IPS-NIHi11 (cell line): ENCODE results near the gene ABCA3.

Source experiments
- DNase-seq: peaks from one replicate; pipeline ENCODE4 v3.0.0; 2012; ENCODE audit warnings: mixed read lengths, low spot score

Gene ABCA3

DNA sequence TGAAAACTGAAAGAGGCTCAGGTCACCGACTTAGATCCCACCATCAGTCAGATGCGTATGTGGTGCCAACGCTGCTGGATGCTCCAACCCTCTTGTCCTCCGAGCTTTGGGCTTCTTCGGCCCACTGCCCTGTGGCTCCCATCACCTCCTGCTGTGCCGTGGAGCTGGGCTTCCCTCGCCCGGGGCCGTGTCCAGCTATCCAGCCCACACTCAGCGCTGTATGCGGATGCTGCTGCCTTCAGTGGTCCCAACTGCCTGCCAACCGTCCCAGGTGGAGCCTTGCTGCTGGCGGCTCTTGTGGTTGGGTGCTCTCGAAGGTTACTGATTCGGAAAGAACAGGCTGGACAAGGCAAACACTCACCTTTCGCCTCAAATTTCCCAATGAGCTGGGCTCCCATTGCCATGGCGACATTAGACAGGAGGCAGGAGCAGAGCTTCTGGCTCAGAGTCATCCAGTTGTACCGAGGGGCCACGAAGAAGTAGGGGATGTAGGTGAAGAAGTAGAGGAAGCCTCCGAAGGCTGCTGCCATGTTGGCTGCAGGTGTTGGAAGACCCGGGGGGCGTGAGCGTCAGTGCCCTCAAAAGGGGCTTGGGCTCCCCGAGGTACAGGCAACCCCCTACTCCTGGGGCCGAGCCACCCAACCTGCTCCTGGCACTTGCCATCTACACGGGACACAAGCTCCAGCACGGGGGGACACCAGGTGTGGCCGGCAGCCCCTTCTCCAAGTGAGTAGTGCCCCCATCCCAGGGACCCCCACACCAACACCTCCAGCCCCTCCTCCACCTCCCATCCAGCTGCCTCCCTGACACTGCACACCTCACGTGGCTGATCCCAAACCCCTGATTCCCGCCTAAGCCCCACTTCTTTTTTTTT lies 32.2 kb downstream of the ABCA3 start:
- DNase-seq: no peak

DNA sequence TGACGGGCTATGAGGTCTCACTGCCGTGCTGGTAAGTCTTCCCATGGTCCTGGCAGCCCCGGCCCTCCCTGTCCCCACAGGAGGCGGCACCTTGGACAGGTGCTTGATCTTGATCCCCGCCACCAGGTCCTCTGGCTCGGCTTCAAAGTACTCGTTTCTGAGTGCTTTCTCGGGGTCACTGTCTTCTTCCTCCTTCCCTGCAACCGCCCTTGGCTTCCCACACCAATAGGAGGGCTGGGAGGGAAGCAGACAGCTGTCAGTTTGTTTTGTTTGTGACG lies 40.7 kb downstream of the ABCA3 start:
- DNase-seq: no peak

DNA sequence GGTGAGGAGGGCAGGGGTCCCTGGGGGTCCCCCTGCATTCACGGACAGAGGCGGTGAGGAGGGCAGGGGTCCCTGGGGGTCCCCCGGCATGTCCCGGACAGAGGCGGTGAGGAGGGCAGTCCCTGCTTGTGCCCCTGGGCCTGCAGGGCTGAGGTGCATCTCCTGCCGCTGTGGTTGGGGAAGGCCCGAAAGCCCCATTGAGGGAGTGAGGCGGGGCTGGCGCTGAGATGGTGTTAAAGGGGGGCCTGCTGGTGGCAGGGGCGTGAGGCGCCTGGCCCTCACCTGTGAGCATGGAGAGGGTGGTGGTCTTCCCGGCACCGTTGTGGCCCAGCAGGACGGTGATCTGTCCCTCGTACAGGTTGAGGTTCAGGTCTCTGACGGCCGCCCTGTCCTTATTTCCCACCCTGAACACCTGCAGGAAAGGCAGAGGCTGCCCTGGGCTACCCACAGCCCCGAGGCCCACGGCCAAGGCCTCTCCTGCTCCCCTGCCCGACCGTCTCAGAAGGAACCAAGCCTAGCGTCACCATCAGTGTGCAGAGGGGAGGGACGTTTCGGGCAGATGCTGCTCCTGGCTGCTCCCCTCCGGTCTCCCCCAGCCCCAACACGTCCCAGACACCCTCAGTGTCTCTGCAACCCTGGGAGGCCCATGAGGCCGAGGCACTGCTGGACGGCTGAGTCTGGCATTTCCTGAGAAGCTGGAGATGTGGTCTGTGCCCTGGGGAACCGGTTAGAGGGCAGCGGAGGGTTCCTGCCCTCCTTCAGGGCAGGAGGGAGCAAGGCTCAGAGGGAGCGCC lies 41.2 kb downstream of the ABCA3 start:
- no peak for DNase-seq

DNA sequence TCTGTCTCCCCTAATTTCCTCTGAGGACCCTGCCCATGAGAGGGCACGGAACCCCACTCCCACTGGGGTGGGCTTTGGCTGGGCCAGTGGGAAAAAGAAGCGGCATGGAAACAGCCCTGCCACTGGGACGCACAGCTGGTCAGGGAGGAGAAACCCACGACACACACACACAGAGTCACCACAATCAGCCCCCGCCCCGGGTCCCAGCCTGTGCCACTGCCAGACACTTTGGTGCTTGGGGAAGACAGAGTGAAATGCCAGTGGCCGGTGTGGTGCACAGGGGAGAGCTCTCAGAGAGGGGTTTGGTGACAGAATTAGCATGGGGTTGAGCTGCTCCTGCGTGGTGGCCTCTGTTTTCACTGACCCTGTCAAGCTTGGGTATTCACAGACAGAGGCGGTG lies 41.9 kb downstream of the ABCA3 start:
- DNase-seq: no peak

DNA sequence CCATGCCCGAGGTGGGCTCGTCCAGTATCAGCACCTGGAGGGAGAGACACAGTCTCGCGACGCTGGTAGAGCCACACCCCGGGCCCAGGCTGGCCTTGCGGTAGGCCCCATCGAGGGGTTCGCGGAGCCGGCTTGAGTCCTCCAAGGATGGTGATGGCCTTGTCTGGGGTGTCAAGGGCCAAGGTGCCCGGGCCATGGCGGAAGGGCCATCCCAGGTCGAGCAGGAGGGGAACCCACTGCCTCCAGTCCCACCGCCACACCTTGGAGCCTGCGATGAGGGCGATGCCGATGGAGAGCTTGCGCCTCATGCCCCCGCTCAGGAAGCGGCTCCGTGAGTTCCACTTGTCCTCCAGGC lies 43.0 kb downstream of the ABCA3 start:
- DNase-seq: no peak

DNA sequence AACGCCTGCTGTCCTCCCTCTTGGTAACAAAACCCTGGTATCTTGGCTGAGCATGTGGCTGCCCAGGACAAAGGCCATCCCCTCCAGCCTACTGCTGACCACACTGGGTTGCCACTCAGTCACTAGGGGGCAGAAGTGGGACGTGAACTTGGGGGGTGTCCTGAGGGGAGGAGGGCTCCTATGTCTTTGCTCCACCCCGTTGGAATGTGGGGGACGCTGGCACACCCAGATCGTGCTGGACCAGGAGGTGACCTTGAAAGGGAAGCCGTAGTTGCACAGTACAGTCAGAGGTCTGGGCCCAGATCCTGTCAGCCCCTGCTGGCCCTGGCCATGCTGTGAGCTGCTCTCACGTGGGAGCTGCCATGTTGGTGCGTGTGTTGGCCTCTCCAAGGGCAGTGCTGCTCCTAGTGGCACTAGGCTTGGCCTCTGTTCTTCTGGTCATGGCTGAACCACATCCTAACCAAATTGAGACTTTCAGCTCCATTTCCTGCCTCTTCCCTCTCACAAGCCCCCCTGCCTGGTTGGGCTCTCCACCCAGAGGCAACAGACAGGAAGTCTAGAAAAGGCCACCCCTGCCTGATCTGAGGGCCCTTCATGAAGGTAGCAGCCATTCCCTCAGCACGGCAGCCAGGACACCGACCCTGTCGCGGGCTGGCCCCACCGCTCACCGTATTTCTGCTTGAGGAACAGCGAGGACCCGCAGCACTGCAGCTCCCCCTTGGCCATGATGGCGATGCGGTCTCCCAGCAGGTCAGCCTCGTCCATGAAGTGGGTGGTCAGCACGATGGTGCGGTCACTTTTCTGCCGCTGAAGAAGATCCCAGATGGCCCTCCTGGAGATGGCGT lies 43.6 kb downstream of the ABCA3 start:
- DNase-seq: peak; percentile 73

DNA sequence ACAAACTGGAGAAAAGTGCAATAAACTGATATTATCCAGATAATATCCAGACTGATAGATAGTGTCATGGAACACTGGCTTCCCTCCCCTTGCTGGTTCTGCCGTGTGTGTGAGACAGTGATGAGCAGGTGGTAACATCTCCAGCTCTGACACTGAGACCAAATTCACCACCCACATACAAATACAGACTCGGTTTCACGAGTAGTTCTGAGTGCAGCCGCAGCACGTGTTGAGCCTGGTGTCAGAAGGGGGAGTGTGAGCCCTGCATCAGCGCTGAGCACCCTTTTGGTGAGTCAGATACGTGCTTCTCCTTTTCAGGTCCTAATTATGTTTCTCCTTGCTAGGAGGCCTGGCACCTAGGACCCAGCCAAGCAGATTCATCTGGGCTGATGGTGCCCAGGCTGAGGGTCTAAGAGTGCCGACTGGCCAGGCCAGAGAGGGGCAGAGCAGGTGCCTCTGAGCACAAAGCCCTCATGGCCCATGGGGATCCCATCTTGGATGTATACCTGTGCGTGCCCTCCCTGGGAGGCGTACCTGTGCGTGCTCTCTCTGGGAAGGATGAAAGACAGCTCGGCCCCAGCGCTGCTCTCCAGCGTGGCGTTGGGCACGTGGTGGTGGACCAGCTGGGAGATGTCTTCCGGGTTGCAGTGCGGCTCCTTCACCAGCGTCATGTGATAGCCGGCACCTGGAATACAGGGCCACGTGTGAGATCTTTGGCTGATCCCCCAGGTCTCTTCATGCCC lies 45.3 kb downstream of the ABCA3 start:
- no peak for DNase-seq

DNA sequence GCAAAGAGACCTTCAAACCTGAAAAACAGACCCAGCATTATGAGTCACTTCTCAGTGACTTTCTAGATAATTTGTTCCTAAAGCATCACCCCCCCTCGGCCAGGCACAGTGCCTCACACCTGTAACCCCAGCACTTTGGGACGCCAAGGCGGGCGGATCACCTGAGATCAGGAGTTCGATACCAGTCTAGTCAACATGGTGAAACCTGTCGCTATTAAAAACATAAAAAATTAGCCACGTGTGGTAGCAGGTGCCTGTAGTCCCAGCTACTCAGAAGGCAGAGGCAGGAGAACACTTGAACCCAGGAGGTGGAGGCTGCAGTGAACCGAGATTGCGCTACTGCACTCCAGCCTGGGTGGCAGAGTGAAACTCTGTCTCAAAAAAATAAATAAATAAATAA lies 48.3 kb downstream of the ABCA3 start:
- DNase-seq: no peak

DNA sequence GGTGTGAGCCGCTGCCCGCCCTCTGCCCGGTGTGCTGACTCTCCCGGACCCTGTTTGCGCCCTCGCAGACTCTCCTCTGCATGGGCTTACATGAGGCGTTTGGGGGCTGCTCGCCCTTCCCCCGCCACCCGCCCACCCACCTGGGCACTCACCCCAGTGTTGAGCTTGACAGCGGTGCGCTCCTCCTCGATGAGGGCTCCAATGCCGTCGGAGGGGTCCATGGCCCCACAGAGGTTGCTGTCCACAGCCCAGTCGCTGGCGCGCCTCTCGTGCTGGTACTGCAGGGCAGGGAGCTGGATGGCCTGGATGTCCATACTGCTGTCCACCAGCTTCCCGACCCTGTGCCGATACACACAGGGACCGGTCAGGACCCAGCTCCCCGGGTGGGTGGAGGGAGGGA lies 51.2 kb downstream of the ABCA3 start:
- DNase-seq: no peak

DNA sequence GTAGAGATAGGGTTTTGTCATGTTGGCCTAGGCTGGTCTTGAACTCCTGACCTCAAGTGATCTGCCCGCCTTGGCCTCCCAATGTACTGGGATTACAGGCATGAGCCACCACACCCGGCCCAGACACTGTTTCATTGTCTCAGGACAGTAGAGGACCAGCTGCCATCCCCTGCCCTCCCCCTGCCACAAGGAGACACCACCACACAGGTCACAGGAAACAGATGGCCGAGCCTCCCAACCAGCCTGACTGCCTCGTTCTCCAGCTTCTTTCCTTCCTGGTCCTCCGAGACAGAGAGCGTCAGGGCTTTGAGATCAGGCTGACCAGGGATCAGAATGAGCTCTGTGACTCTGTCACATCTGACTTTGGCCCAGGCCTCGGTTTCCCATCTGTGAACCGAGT lies 51.8 kb downstream of the ABCA3 start:
- no peak for DNase-seq

DNA sequence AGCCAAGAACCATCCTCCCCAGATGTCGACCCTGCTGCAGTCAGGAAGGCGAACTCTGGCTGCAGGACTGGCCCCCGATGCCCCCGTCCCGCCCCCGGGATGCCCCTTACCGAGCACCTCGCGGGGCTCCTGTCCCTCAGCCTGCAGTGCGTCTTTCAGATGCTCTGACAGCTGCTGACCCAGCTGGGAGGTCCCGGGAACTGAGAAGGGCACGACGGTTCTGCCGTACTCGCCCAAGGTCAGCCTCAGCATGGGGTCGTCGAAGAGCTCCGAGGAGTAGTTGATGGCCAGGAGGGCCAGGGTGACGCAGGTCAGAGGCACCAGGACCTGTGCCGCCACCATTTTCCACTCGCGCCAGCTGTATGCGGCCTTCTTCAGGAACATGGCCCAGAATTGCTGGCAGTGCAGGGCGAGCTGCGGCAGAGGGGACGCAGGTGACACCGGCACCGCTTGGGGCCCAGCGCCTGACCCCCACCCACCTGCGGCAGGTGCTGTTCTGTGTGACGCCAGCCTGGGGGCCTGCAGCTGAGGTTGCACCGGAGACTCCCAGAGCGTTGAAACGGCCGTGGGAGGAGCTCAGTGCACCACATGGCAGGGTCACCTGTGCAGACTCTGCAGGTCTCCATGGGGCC lies 52.5 kb downstream of the ABCA3 start:
- no peak for DNase-seq

DNA sequence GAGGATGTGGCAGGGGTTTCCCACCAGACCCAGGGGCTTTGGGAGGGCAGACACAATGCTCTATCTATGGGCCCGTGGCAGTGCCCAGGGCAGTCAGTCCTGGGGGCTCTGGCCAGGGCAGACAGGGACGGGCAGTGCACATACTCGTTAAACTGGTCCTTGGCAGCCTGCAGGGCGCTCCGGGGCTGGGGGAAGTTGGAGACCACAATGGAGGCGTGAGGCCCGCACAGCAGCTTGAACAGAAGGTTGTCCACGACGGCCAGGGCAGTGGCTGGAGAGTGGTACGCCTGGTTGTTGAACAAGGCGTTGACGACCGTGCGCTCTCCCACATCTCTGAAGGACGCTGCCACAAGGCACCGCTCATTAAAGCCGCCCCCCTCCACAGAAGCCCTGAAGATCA lies 54.0 kb downstream of the ABCA3 start:
- DNase-seq: no peak

DNA sequence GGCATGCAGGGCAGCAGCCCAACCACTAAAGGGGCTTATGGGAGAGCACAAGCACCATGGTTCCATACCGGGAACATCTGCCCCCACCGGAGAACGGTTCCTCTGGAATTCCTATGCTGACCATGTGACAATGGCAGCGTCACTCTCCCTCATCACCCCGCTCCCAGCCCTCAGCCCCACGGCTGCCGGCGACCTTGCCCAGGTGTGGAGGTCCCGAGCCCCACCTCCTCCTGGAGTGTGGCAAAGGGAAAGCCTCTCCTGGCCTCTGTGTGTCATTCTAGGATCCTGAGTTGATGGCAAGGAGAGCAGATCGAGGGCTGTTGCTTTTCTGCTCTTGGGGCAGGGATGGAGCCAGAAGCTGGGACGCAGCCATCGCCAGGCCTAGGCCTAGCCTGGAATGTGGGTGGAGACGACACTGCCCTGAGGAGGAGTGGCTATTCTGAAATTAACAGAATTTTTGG lies 54.8 kb downstream of the ABCA3 start:
- no peak for DNase-seq

DNA sequence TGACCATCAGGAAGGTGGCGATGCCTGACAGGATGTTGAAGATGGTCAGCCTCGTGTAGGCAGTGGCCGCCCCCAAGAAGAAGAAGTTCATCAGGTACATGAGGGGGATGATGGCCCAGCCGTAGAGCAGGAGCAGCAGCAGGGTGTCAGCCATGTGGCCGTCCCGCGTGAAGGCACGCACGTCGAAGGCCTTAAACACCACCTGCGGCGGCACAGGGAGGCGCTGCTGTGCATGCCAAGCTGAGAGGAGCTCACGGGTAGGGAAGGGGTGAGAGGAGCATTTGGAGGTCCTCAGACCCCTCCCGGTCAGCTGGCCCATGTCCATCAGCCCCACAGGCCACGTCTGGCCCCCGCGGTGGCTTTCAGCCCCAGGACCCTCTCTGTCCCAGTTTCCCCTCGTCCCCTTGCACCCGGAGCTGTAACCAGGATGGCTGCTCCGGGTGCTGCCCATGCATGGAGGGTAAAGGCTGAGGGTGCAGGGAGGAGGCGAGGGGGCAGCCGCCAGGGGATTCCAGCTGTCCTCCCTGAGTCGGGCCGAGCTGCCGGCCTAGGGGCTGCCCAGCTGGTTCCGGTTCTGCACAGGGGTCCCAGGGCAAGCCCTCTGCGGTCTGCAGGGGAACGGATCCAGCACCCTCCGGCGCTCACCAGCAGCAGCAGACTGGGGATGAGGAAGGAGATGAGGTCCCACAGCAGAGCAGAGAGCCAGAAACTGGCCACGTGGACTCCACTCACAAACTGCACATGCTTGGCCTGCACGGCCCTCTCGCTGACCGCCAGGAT lies 55.5 kb downstream of the ABCA3 start:
- DNase-seq: no peak

DNA sequence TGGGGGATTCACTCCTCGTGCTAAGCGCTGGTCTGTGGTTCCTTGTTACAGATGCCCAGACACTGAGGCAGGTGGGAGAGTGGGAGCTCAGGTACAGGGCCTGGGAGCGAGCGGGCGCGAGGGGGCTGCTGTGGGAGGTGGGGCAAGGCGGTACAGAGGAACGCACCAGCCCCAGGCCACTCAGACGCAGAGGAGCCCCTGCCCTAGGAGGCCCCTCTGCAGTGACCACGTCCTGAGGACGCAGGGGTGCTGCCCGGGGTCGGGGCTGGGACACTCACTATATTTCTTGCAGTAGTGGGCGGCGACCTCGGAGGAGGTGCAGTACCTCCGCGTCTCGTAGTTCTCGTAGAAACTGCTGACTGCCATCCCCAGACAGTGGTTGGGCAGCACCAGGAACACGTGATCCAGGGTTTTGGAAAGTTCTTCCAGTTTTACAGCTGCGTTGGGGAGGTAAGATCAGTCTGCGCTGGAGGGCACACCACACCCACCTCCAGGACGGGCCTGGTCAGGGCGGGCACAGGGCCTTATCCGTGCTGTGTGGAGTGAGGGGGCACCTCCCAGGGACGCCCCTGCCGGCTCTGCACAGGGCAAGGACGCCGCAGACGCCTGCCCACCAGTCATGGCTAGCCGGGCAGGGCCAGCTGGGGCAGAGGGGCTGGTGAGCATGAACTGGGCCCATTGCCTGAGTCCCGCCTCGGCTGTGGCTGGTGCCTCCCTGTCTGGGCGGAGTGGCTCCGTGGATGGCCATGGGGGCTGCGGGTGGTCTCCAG lies 56.3 kb downstream of the ABCA3 start:
- DNase-seq: no peak

DNA sequence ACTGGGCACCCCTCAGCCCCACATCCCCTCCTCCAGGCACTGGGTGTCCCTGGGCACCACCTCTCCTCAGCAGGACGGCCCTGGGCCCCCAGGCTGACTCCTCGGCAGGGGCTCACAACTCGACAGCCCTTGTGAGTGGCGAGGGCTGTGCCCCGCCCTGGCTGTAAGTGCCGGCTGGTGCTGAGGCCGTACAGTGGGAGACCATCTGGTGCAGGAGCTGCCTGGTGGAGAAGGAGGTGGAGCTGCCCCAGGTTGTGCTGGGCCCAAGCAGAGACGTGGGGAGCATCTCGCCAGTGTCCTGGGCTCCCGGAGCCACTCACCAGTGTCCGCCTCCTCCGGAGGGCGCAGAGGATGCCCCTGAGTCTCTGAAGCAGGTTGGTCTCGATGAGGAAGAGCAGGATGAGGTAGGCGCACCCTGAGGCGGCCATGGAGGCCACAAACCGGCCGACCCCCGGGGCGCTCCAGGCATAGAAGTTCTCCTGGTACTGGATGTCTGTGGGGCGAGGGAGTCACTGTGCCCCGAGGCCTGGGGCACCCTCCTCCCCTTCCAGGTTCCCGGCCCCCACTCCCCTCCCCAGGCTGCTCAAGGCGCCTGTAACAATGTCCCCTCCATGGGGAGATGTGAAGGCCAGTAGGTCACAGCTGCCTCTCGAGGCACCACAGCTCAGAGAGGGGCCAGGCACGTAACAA lies 57.5 kb downstream of the ABCA3 start:
- no peak for DNase-seq

DNA sequence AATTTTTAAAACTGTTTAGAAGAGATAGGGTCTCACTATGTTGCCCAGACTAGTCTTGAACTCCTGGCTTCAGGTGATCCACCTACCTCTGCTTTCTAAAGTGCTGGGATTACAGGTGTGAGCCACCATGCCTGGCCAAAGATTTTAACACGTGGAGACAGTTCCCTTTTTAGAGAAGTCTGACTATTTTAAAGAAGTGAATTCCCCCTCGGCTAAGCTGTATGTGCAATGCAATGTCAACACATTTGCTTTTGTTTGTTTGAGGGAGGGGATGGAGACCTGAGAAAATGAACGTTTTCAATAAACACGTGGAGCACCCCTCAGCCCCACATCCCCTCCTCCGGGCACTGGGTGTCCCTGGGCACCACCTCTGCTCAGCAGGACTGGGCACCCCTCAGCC lies 58.3 kb downstream of the ABCA3 start:
- no peak for DNase-seq

DNA sequence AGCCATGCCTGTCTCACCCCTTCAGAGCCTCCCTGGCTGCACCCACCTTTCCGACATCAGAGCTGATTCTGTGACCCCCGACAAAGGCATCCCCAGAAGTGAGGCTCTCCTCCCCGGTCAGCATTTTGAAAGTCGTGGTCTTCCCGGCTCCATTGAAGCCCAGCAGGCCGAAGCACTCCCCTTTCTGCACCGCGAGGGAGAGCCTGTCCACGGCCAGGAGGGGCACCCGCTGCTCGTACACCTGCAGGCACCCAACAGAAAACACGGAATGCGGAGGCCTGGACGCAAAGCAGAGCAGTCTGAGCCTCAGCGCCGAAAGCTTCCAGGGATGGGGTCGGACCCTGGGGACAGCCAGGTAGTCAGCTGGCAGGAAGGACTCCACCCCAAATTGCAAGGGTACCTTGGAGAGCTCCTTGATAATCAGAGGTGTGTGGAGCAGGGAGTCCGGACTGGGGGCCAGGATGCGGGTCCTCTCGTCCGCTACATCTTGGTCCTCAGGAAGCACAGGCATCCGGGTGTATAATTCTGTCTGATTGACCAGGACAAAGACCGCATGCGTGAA lies 59.5 kb downstream of the ABCA3 start:
- peak; percentile 63 for DNase-seq

DNA sequence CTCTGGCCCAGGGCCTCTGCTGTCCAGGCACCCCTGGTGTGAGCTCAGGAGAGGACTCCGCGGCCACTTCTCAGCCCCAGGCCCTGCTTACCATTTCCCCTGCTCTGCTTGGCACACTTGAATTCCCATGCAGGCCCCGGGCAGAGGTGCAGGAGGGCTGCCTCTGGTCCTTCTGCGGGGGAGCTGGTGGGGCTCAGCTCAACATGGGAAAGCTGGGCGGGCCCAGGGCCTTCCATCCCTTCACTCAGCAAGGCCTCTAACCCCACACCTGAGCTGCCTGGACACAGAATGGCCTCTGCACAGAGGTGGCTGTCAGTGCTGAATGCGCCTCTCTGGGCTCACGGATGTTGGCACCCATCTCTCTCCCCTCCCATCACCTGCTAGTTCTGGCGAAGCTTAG lies 60.1 kb downstream of the ABCA3 start:
- DNase-seq: no peak
